HG03342 (cell line): Measurements from ENCODE around the gene NUMB.

Source experiments
- ATAC-seq: cut with Tn5 transposase; IDR thresholded peaks from one replicate; pipeline ENCODE4 v1.9.1; 2021; ENCODE audit warnings: mild to moderate bottlenecking, moderate library complexity; ENCODE audit not compliant: unreplicated experiment

The NUMB gene

DNA sequence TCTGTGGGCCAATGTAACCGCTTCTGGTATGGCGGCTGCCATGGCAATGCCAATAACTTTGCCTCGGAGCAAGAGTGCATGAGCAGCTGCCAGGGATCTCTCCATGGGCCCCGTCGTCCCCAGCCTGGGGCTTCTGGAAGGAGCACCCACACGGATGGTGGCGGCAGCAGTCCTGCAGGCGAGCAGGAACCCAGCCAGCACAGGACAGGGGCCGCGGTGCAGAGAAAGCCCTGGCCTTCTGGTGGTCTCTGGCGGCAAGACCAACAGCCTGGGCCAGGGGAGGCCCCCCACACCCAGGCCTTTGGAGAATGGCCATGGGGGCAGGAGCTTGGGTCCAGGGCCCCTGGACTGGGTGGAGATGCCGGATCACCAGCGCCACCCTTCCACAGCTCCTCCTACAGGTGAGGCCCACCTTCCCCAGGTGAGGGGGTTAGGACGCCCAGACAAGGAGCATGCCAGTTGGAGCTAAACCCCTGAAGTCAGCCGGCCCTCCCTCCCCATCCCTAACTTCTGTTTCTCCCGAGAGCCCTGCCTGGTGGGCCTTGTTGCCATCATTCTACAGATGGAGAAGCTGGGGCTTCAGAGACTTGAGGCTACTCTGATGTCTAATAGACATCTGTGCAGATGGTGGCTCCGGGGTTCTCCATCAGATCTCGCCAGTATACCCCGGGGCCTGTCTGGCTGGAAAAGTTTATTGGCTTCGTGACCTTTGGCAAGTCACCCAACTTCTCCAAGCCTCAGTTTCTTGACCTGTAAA lies 195.7 kb downstream of the NUMB start:
- ATAC-seq = no peak

DNA sequence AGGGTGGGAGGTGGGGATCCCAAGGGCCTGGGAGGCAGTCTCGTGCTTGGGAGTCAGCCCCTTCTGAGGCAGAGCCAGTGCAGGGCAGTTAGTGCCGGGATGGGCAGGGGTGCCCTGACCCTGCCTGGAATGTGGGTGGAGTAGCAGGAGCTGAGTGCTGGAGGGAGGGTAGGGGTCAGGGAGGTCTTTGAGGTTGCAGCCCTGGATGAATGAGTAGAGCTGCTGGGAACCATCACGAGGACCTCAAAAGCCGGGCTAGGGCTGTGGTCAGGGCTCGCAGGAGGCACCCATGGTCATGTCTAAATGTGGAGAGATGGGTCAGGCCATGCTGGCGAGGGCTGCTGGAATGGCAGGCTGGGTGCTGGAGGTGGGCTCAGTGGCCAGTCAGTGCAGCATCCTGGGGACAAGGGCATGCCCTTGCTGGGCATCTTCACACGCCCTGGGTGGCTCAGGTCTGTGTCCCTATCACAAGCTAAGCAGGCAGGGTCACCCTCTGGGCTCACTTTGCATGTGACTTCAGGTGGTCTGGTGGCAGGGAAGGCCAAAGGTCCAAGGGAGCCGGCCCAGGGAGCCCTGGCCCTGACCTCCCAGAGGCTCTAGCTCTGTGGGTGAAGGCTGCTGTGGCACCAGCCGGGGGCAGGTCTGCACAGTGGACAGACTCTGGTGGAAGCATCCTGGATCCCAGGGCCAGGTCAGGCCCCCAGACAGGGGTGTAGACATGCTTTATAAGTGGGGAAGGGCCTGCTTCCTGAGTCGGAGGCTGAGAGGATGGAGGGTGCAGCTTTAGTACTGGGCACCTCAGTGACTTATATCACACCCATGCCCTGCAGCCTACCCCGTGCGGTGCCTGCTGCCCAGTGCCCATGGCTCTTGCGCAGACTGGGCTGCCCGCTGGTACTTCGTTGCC lies 196.6 kb downstream of the NUMB start:
- no peak for ATAC-seq

DNA sequence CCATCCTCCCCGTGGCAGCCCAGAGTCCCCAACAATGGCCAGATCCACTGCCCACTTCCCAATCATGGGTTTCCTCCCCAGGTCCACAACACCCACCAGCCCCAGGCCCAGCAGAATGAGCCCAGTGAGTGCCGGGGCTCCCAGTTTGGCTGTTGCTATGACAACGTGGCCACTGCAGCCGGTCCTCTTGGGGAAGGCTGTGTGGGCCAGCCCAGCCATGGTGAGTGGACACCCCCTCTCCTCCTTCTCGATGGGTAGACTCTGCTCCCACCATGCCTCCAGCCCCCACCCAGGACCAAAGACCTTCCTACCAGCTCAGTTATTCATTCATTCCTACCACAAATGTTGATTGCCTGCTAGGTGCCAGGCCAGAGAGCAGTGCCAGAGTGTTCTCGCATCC lies 197.3 kb downstream of the NUMB start:
- no peak for ATAC-seq

DNA sequence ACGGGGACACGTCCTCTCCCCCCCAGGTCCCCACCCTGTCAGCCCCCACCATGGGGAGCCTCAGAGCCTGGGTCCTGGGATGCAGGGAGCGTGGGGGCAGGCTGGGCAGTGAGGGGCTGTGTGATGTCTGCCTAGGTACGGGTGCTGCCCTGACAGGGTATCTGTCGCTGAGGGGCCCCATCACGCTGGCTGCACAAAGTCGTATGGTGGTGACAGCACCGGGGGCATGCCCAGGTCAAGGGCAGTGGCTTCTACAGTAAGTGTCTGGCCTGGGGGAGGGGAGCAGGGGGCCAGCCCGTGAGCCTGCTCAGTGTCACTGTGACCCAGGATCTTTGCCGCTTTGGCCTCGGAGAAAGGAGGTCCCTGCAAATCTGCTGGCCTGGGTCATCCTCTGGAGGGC lies 197.8 kb downstream of the NUMB start:
- ATAC-seq = no peak

DNA sequence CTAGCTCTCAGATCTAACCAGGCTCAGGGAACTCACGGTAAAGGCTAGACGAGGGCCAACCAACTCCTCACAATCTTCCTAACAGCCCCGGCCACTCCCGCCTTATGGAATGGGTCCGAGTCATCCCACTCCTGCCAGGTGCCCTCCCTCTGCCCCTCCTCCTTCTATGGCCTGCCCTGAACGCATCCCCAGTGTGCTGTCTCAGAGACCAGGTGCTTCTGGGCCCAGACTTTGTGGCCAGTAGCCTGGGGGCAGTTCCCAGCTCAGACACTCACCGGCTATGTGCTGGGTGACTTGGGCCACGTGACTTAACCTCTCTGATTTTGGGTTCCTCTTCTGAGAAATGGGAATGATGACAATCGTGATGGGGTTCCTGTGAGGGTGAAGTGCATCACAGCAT lies 198.5 kb downstream of the NUMB start:
- ATAC-seq = no peak

DNA sequence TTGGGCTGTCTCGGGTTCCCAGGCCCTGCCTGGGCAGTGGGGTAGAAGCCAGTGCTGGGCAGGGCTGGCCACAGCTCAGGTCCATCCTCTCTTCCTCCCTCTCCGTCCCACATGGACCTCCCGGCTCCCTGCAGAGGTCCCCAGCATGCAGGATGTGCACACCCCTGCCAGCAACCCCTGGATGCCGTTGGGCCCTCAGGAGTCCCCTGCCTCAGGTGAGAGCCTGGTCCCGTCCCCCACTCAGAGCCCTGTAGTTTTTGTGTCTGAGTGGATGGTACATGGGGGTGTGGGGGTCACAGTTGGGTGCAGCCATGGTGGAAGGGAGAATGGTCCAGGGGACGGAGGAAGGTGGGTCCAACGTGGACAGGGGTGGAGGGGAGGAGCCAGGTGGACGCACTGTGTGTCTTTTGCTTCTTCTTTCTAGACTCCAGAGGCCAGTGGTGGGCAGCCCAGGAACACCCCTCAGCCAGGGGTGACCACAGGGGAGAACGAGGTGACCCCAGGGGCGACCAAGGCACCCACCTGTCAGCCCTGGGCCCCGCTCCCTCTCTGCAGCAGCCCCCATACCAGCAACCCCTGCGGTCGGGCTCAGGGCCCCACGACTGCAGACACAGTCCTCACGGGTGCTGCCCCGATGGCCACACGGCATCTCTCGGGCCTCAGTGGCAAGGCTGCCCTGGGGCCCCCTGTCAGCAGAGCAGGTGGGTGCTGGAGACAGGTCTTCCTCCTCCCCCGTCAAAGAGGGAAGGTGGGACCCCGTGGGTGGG lies 199.3 kb downstream of the NUMB start:
- ATAC-seq = no peak

DNA sequence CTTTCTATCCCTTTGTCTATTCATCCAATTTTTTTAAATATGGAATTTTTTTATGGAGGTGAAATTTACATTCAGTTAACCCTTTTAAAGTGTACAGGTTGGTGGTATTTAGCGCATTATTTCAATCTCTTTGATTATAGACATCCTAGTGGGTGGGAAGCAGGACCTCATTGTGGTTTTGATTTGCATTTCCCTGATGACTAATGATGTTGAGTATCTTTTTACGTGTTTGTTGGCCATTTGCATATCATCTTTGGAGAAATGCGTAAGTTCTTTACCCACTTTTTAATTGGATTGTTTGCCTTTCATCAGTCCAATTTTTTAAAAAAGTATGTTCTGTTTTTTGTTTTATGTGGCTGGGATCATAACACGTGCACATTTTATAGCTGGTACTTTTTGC lies 200.3 kb downstream of the NUMB start:
- no peak for ATAC-seq

DNA sequence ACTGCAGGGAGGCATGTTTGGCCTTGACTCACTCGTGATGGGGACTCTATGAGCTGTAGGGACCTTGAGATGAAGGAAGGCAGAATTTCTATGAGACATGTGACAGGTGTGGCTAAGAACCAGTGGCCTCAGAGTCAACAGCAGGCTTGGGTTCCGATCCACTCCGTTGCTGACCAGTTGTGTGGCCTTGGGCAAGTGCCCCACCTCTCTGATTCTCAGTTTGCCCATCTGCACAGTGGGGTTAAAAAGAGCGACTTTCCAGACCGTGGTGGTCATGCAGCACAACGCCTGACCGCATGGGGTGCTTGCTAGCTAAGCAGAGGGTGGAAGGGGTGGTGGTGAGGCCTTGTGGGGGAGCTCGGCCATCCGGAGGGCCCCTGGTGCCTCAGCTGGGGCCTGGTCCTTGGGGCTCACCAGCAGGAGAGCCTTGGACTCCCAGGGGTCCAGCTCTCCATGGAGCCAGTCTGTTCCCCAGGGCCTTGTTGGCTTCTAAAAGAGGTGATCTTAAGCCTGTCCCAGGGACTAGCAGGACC lies 202.6 kb downstream of the NUMB start:
- no peak for ATAC-seq

DNA sequence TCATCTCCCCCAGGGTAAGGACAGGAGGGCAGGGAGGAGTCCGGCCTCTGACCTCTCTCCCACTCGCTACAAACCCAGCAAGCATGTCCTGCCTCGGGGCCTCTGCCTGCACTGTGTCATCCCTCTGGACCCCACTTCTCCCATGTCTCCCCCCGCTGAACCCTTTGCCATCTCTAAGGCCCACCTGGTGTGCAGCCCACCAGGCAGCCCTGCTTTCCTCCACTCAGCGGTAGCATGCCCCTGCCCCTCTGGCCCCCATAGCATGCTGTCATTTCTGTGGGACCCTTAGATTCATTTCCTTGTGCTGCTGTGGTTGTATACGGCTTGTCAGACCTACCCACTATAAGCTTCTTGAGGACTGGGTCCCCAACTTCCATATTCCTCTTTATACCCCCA lies 203.3 kb downstream of the NUMB start:
- no peak for ATAC-seq

DNA sequence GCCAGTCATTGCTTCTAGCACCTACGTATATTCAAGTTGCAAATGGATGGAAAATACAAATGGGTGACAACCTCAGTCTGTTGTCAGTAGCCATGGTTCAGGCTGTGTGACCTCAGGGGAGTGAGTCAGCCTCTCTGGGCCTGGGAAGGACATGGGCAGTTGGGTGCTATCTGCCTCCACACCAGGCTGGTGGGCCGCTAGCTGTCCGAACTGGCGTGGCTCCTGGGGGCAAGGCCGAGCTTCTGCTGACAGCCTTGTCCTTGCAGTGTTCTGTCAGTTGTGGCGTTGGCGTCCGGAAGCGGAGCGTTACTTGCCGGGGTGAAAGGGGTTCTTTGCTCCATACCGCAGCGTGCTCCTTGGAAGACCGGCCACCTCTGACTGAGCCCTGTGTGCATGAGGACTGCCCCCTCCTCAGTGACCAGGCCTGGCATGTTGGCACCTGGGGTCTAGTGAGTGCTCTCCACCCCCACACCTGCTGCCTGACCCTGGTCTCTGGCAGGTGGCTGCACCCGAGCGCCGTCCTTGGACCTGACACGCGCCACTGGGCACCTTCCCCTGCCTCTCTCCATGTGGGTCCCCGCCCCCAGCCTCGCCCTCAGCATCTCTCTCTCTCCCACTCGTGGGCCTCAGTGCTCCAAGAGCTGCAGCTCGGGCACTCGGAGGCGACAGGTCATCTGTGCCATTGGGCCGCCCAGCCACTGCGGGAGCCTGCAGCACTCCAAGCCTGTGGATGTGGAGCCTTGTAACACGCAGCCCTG lies 203.9 kb downstream of the NUMB start:
- no peak for ATAC-seq

DNA sequence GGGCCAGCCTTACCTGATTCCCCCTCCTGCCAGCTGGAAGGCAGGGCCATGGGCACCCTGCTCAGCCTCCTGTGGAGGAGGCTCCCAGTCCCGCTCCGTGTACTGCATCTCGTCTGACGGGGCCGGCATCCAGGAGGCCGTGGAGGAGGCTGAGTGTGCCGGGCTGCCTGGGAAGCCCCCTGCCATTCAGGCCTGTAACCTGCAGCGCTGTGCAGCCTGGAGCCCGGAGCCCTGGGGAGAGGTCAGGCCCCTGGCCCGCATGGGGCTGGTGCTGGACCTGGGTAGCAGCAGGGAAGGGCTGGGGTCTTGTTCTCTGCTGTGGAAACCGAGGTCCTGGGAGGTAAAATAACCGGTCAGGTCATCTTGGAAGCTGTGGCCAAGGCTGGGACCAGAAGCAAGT lies 204.6 kb downstream of the NUMB start:
- ATAC-seq = no peak

DNA sequence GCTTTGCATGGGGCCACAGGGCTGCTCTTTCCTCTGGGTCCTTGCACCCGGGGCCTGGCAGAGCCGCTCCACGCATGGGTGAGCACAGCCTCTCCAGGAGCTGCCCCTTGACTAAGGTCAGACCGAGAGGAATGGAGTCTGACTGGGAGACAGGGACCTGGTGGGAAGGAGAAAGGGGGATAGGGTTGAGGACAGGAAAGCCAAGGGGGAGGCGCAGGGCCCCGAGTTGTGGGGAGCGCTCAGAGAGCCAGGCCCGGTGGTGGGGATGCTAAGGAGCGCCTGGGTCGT lies 205.1 kb downstream of the NUMB start:
- ATAC-seq = no peak

DNA sequence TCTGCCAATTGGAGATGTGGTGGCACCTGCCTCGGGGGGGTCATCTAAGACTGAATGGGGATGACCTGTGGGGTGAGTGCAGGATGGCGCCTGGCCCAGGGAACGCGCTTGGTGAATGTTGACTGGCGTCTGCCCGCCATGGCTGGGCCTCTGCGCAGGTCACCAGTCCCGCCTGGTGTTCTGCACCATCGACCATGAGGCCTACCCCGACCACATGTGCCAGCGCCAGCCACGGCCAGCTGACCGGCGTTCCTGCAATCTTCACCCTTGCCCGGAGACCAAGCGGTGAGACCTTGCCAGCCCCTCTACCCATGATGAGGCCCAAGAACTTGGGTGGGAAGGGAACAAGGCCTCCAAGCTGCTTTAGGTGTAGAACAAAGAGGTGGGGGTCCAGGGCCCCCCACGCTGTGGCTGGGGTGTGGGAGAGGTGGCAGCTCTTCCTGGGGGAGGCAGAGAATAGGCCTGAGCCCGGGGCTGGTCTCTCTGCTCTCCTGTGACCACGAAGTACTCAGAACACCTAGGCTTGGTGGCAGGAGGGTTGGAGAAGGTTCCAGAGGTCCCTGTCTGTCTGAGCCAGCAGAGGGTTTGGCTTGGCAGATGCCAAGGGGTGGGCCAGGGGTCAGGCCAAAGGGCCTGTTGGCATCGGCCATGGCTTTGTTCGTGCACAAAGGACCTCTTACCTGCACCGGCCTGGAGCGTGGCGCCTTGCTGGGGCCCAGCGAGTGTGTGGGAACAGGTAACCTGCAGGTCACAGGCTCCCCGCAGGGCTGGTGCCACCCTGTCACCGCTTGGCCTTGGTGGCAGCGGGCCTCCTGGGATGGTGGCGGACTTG lies 205.6 kb downstream of the NUMB start:
- no peak for ATAC-seq

DNA sequence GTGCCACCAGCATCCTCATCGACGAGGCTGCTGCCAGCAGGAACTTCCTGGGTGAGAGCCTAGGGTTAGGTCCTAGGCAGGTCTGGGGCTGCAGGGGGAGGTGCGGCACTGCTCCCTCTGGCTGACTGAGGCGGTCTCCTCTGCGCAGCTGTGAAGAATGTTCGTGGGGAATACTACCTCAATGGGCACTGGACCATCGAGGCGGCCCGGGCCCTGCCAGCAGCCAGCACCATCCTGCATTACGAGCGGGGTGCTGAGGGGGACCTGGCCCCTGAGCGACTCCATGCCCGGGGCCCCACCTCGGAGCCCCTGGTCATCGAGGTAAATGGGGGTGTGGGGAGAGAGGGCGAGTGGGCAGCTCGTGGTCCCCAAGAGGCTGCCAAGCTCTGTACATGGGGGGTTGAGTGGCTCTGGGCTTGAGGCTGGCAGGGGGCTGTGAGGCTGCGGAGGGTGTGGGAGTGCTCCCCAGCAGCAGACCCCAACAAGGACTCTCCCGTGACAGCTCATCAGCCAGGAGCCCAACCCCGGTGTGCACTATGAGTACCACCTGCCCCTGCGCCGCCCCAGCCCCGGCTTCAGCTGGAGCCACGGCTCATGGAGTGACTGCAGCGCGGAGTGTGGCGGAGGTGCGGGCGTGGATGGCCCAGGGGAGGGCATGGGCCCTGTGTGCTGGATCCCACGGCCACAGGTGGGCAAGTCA lies 206.7 kb downstream of the NUMB start:
- no peak for ATAC-seq

DNA sequence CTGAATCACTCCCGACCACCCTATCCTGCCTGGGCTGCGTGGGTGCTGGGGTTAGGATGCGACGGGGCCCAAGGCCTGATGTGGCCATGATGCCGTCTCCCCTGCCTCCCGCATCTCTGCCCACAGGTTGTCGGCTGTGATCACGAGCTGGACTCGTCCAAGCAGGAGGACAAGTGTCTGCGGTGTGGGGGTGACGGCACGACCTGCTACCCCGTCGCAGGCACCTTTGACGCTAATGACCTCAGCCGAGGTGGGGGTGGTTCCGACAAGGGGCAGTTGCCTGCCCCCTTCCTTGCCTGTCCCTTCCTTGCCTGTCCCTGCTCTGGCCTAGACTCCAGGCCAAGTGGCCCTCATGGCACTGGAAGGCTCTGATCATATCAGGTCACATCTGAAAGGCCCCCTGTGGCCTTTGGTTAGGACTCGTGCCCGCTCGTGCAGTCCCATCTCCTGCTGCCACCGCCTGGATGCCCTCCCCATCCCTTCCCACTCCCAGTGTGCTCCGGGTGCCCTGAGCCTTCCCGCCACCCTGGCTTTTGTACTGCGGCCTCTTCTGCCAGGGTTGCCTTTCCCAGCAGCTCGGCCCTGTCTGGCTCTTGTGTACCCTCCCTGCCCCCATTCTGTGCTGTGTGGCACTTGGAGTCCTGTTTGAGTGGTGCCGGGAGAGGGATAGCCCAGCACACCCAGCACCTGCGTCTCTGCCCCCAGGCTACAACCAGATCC lies 207.4 kb downstream of the NUMB start:
- ATAC-seq = no peak

DNA sequence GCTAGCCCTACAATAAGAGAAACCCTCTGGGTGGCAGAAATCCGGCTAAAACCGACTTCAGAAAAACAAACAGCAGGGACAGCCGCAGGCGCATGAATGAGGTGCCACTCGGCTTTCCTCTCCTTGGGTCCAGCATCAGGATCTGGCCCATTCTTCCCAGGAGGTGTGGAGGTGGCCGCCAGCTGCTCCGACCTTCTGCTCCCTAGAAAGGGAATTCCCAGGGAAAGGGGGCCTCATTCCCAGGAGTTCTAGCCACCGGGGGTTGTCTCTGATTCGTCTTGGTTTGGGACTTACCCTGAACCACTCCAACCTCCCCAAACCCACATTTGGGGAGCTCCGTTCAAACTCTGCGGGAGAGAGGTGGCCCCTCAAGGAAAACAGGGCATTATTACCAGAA lies 208.0 kb downstream of the NUMB start:
- no peak for ATAC-seq

DNA sequence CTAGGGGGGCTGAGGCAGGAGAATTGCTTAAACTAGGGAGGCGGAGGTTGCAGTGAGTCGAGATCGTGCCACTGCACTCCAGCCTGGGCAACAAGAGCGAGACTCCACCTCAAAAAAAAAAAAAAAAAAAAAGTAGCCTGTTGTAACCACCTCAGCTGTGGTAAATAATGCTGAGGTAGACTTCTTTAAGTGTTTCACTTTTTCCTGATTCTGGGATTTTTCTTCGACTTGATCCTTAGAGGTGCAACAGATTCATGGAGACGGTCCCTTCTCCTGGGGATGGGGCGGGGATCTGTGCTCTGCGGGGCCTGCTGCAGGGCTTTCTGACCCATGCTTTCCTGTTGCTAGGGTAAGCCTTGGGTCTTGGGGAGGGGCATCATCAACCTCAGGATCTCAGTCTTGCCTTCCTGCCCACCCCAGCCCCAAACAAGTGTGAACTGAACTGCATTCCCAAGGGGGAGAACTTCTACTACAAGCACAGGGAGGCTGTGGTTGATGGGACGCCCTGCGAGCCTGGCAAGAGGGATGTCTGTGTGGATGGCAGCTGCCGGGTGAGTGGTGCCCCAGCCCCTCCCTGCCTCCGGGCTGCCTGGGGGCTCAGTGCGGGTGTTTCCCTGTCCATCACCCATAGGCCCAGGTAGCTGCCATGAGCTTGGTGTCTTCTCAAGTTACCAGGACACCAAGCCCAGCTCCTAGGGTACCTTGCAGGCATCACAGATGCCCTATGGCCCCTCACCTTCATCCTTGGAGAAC lies 208.6 kb downstream of the NUMB start:
- no peak for ATAC-seq

DNA sequence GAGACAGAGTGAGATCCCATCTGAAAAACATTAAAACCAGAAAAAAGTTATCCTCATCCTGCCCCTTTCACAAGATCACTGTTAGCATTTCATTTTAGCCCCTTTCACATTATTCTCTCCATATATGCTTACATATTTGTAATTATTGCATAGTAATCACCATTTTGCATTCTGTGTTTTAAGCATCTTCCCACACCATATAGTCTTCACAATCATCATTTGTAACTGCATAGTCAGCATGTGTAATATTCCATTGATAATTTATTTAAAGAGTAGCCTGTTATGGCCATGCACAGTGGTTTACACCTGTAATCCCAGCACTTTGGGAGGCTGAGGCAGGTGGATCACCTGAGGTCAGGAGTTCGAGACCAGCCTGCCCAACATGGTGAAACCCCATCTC lies 209.2 kb downstream of the NUMB start:
- ATAC-seq = no peak
